Sigmoid colon (tissue), 4 donors: ENCODE measurements around the gene OAS3.

ENCODE experiments used
- EP300 ChIP-seq, 4 donors: sonication (generic); formaldehyde crosslinking; IDR thresholded peaks; one replicate each; pipeline ENCODE4 v1.6.1; 2017; ENCODE audit warnings: antibody characterized with exemption in 4 of 4
- POLR2AphosphoS5 ChIP-seq, 4 donors: sonication (generic); formaldehyde crosslinking; IDR thresholded peaks; one replicate each; pipeline ENCODE4 v1.6.1; 2017; ENCODE audit warnings: antibody characterized with exemption in 4 of 4
- TF ChIP-seq, protein P1 (sequence below), 4 experiments: fragments of 450-650 bp in 3 of 4; fragments of 200-600 bp in 1 of 4; IDR thresholded peaks; one replicate each; pipeline ENCODE4 v1.5.1; 2016 to 2019; ENCODE audit warnings: antibody characterized with exemption in 4 of 4, mild to moderate bottlenecking in 3 of 4, moderate library complexity in 2 of 4

DNA sequence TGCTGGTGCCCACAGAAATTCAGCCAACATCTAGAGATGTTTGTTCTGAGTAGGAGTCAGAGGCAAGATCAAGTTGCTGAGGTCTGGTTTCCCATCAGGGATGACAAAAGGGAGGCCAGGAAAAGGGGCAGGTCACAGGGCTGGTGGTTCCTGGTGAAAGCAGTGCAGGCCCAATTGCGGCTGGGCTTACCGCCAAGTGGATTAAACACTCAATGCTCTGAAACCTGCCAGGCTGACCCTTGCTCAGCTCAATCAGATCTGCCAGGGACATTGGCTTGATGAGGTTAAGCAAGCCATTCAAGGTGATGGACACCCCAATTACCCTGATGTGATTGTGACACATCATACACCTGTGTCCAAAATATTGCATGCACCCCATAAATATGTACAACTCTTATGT, 37.0 kb upstream of the OAS3 start:
- TF ChIP-seq, protein P1, sequence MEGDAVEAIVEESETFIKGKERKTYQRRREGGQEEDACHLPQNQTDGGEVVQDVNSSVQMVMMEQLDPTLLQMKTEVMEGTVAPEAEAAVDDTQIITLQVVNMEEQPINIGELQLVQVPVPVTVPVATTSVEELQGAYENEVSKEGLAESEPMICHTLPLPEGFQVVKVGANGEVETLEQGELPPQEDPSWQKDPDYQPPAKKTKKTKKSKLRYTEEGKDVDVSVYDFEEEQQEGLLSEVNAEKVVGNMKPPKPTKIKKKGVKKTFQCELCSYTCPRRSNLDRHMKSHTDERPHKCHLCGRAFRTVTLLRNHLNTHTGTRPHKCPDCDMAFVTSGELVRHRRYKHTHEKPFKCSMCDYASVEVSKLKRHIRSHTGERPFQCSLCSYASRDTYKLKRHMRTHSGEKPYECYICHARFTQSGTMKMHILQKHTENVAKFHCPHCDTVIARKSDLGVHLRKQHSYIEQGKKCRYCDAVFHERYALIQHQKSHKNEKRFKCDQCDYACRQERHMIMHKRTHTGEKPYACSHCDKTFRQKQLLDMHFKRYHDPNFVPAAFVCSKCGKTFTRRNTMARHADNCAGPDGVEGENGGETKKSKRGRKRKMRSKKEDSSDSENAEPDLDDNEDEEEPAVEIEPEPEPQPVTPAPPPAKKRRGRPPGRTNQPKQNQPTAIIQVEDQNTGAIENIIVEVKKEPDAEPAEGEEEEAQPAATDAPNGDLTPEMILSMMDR (IDR thresholded peaks at IDR 0.05) = no peak
- TF ChIP-seq EP300 (IDR thresholded peaks at IDR 0.05) (no peak), POLR2AphosphoS5 (IDR thresholded peaks at IDR 0.05) (no peak)
